Endodermal cell (in vitro differentiated cells): ENCODE results near the gene LIPE. TPM values are rescaled to one million over a fixed set of nuclear protein-coding genes. Genes with fewer than 3 reads are reported as not detected.

ENCODE experiments used
- DNase-seq: peaks from one replicate; pipeline ENCODE4 v3.0.0-alpha.2; 2017
- H3K27ac ChIP-seq: 2 replicates; pipeline ENCODE4 v1.5.1; 2013; ENCODE audit warnings: mild to moderate bottlenecking, low read depth, low read length, moderate library complexity
- H3K27me3 ChIP-seq: 2 replicates; pipeline ENCODE4 v1.6.1; 2013; ENCODE audit warnings: mild to moderate bottlenecking, low read length, moderate library complexity; ENCODE audit not compliant: insufficient read depth, control insufficient read depth, poor library complexity, severe bottlenecking
- H3K36me3 ChIP-seq: 2 replicates; pipeline ENCODE4 v1.7.0; 2013; ENCODE audit warnings: mild to moderate bottlenecking, low read length, moderate library complexity; ENCODE audit not compliant: control insufficient read depth, insufficient read depth
- H3K4me1 ChIP-seq: one replicate; pipeline ENCODE4 v1.7.0; 2013; ENCODE audit warnings: low read length; ENCODE audit not compliant: control insufficient read depth, insufficient read depth
- H3K4me3 ChIP-seq: 2 replicates; pipeline ENCODE4 v1.5.1; 2013; ENCODE audit warnings: mild to moderate bottlenecking, low read length, moderate library complexity
- H3K9ac ChIP-seq: 2 replicates; pipeline ENCODE4 v1.6.1; 2013; ENCODE audit warnings: mild to moderate bottlenecking, low read length, moderate library complexity; ENCODE audit not compliant: poor library complexity, severe bottlenecking; ENCODE audit errors: extremely low read depth
- H3K9me3 ChIP-seq: 2 replicates; pipeline ENCODE4 v1.6.1; 2013; ENCODE audit warnings: mild to moderate bottlenecking, low read length, moderate library complexity; ENCODE audit not compliant: control insufficient read depth
- H3K27ac Mint-ChIP-seq: 2 replicates; pipeline ENCODE4 v1.8.0; 2020; ENCODE audit warnings: mixed read lengths
- H3K27me3 Mint-ChIP-seq: 2 replicates; pipeline ENCODE4 v1.8.0; 2021; ENCODE audit warnings: mild to moderate bottlenecking, mixed read lengths; ENCODE audit not compliant: insufficient read depth
- H3K36me3 Mint-ChIP-seq: 2 replicates; pipeline ENCODE4 v1.8.0; 2020; ENCODE audit warnings: low read depth, mixed read lengths
- H3K4me1 Mint-ChIP-seq: 2 replicates; pipeline ENCODE4 v1.8.0; 2020; ENCODE audit warnings: mixed read lengths
- H3K4me3 Mint-ChIP-seq: 2 replicates; pipeline ENCODE4 v1.8.0; 2020; ENCODE audit warnings: mild to moderate bottlenecking, moderate library complexity, mixed read lengths
- H3K9me3 Mint-ChIP-seq: 2 replicates; pipeline ENCODE4 v1.8.0; 2020; ENCODE audit warnings: mild to moderate bottlenecking, mixed read lengths
- WGBS, 2 experiments: methylation state at CpG; one replicate each; pipeline versions ENCODE4 v1.1.5 to v1.1.7; 2013; ENCODE audit warnings: missing lambda C conversion rate in 2 of 2, mixed read lengths in 1 of 2; ENCODE audit not compliant: insufficient coverage in 1 of 2, insufficient read length in 1 of 2; 5-methylcytosine and 5-hydroxymethylcytosine counted together
- total RNA-seq, 2 donors: library from RNA; stranded (reverse); fragmentation: NEBNext Ultra II Directional in 1 of 2; extraction: Animal tissue kit (Norgen Biotek cat#: 25700) in 1 of 2; gene quantifications; 2 replicates in 1 of 2; 3 replicates in 1 of 2; pipeline ENCODE4 v1.2.1, GENCODE V29; 2021
- TF ChIP-seq, protein P1 (sequence below): fragments of 200-600 bp; sonication (generic); conservative IDR thresholded peaks from 2 replicates; pipeline ENCODE4 v1.5.0; 2021; ENCODE audit warnings: antibody characterized with exemption, mild to moderate bottlenecking

The LIPE gene
- total RNA-seq, 2 donors from 2014 or later = 5.9 to 8.1 TPM

DNA sequence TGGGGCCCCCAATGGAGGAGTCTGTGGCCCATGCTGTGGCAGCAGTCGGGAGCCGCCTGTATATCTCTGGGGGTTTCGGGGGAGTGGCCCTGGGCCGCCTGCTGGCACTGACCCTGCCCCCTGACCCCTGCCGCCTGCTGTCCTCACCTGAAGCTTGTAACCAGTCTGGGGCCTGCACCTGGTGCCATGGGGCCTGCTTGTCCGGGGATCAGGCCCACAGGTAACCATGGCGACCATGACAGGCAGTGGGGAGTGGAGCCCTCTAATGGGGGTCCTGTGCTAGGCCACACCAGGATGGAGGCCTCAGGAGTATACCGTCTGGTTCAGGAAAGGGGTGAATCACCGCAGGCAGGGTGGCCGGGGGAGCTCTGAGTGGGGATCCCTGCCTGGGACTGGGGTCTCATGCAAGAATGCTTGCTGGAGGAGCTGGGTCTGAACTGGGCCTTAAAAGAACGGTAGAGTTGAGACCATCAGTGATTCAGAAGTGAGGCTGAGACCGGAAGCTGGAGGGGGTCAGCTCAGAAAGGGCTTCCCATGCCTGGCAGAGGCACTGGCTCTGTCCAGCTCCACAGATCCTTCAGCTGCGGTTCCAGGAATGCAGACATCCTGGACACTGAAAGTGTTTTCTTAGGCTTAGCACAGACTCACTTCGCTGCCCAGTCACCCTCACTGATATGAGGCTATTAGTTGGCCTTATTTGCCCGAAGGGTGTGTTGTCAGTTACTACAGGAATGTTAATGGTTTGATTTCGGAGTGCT, 66.2 kb downstream of the LIPE start:
- Histone ChIP-seq H3K4me3 (no peak overlapping the region), H3K36me3 (peaks cover 28% of the 10 kb centered on the region), H3K27ac (no peak overlapping the region), H3K9ac (no peak overlapping the region), H3K9me3 (no peaks in the 10 kb centered on the region), H3K4me1 (no peaks in the 10 kb centered on the region), H3K27me3 (no peaks in the 10 kb centered on the region)
- Mint-ChIP-seq H3K9me3 (no peaks in the 10 kb centered on the region), H3K27me3 (no peaks in the 10 kb centered on the region), H3K4me3 (no peak overlapping the region), H3K36me3 (peaks cover 56% of the 10 kb centered on the region), H3K27ac (peak overlapping the region; percentile 74), H3K4me1 (no peaks in the 10 kb centered on the region)
- peak; percentile 80 for DNase-seq
- WGBS, 2 experiments = 91% methylated on average over 6 to 16 of the region's 16 CpGs
- TF ChIP-seq, protein P1, sequence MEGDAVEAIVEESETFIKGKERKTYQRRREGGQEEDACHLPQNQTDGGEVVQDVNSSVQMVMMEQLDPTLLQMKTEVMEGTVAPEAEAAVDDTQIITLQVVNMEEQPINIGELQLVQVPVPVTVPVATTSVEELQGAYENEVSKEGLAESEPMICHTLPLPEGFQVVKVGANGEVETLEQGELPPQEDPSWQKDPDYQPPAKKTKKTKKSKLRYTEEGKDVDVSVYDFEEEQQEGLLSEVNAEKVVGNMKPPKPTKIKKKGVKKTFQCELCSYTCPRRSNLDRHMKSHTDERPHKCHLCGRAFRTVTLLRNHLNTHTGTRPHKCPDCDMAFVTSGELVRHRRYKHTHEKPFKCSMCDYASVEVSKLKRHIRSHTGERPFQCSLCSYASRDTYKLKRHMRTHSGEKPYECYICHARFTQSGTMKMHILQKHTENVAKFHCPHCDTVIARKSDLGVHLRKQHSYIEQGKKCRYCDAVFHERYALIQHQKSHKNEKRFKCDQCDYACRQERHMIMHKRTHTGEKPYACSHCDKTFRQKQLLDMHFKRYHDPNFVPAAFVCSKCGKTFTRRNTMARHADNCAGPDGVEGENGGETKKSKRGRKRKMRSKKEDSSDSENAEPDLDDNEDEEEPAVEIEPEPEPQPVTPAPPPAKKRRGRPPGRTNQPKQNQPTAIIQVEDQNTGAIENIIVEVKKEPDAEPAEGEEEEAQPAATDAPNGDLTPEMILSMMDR = peak; percentile 52

DNA sequence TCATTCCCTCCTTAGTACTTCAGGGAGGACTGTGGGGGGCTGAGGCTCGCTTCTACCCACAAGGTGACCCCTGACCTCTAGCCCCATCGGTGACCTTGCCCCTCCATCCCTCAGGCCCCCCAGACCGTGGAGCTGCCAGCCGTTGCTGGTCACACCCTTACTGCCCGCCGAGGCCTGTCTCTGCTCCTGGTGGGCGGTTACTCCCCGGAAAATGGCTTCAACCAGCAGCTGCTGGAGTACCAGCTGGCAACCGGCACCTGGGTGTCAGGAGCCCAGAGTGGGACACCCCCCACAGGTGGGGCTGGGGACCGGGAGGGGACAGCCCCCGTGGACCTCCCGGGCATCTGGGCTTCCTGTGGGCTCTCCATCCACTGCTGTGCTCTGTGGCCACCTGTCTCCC, 69.9 kb downstream of the LIPE start:
- no peaks in the 10 kb centered on the region for H3K4me1 ChIP-seq
- H3K9ac ChIP-seq = no peak overlapping the region
- peaks cover 14% of the 10 kb centered on the region for H3K36me3 ChIP-seq
- H3K4me1 Mint-ChIP-seq = no peaks in the 10 kb centered on the region
- no peak overlapping the region for H3K4me3 ChIP-seq
- peaks cover 41% of the 10 kb centered on the region for H3K36me3 Mint-ChIP-seq
- no peak overlapping the region for H3K4me3 Mint-ChIP-seq
- H3K9me3 Mint-ChIP-seq = no peaks in the 10 kb centered on the region
- H3K27me3 Mint-ChIP-seq = no peaks in the 10 kb centered on the region
- TF ChIP-seq, protein P1 = no peak
- no peak for DNase-seq
- H3K27ac ChIP-seq = no peak overlapping the region
- H3K27ac Mint-ChIP-seq = no peak overlapping the region
- no peaks in the 10 kb centered on the region for H3K27me3 ChIP-seq
- no peaks in the 10 kb centered on the region for H3K9me3 ChIP-seq
- 96 to 97% methylated on average over 5 to 12 of the region's 12 CpGs for WGBS, 2 experiments

DNA sequence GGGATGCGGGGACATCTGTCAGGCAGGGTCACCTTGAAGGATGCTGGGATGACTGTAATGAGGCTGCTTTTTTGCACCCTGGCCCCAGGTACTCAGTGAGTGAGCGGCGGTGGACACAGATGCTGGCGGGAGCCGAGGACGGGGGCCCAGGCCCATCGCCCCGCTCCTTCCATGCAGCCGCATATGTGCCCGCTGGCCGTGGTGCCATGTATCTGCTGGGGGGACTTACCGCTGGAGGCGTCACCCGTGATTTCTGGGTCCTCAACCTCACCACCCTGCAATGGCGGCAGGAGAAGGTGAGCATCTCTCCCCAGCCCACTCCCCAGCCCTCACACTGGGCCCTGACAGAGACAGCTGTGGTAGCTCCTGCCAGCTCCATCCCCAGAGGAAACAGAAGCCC, 70.5 kb downstream of the LIPE start:
- H3K4me3 ChIP-seq = no peak overlapping the region
- no peak overlapping the region for H3K27ac ChIP-seq
- 93% methylated on average over 2 to 15 of the region's 15 CpGs for WGBS, 2 experiments
- DNase-seq = no peak
- Mint-ChIP-seq H3K27ac (no peak overlapping the region), H3K4me3 (no peak overlapping the region), H3K27me3 (no peaks in the 10 kb centered on the region), H3K9me3 (no peaks in the 10 kb centered on the region), H3K4me1 (no peaks in the 10 kb centered on the region), H3K36me3 (peaks cover 42% of the 10 kb centered on the region)
- TF ChIP-seq, protein P1 = no peak
- H3K9ac ChIP-seq = no peak overlapping the region
- no peaks in the 10 kb centered on the region for H3K4me1 ChIP-seq
- H3K27me3 ChIP-seq = no peaks in the 10 kb centered on the region
- H3K36me3 ChIP-seq = peaks cover 14% of the 10 kb centered on the region
- no peaks in the 10 kb centered on the region for H3K9me3 ChIP-seq
